Measurements from ENCODE around the gene COL23A1.

- TF ChIP-seq CTCF (IDR thresholded peaks at IDR 0.05; ENCODE audit: low read depth, low read length) (no peak), EZH2phosphoT487 (IDR thresholded peaks at IDR 0.05; ENCODE audit: low read depth) (no peak)
Measured at GRCh38 chr5:178389796-178390195, 200.4 kb downstream of the COL23A1 start.

Data from OCI-LY3 (cell line).